HUDEP-2 (cell line): Measurements from ENCODE around the gene ZNF750.

Experiments used
- DNase-seq, 76 experiments: peaks; one replicate each; lab custom pipeline; 2025; ENCODE audit not compliant: unreplicated experiment in 76 of 76; lab: John Stamatoyannopoulos, UW

The ZNF750 gene

GRCh38 chr17:82873521-82873920, 33.7 kb upstream of the ZNF750 start:
- DNase-seq, result no peak

- DNase-seq, result no peak
Measured at GRCh38 chr17:82872591-82873520, 33.0 kb upstream of the ZNF750 start.

GRCh38 chr17:82871776-82872561, 32.1 kb upstream of the ZNF750 start:
- DNase-seq, result no peak

GRCh38 chr17:82871056-82871775, 31.4 kb upstream of the ZNF750 start:
- no peak for DNase-seq

- DNase-seq, result no peak
Measured at GRCh38 chr17:82870541-82870940, 30.7 kb upstream of the ZNF750 start.

- DNase-seq, result no peak
Measured at GRCh38 chr17:82870091-82870491, 30.3 kb upstream of the ZNF750 start.

- DNase-seq, result no peak
Measured at GRCh38 chr17:82869536-82869935, 29.7 kb upstream of the ZNF750 start.

- DNase-seq, result peak in 53 of 76 experiments; percentile 7 to 84 (median 48)
Measured at GRCh38 chr17:82868715-82869131, 28.9 kb upstream of the ZNF750 start.

- no peak for DNase-seq
Measured at GRCh38 chr17:82867763-82868325, 28.0 kb upstream of the ZNF750 start.

- no peak for DNase-seq
Measured at GRCh38 chr17:82866590-82867191, 26.9 kb upstream of the ZNF750 start.

- no peak for DNase-seq
Measured at GRCh38 chr17:82865774-82866395, 26.1 kb upstream of the ZNF750 start.

- no peak for DNase-seq
Measured at GRCh38 chr17:82865274-82865673, 25.5 kb upstream of the ZNF750 start.

- no peak for DNase-seq
Measured at GRCh38 chr17:82864713-82865248, 25.0 kb upstream of the ZNF750 start.

GRCh38 chr17:82863941-82864712, 24.3 kb upstream of the ZNF750 start:
- DNase-seq, result peak in 32 of 76 experiments; percentile 9 to 72 (median 26)

- DNase-seq, result no peak
Measured at GRCh38 chr17:82863383-82863940, 23.6 kb upstream of the ZNF750 start.

- DNase-seq, result no peak
Measured at GRCh38 chr17:82862737-82863382, 23.0 kb upstream of the ZNF750 start.

GRCh38 chr17:82862191-82862590, 22.4 kb upstream of the ZNF750 start:
- no peak for DNase-seq

GRCh38 chr17:82861393-82861775, 21.6 kb upstream of the ZNF750 start:
- DNase-seq, result no peak
